Left ventricle myocardium inferior (tissue), 1 donor: ENCODE data around the gene SAMD3. TPM values are rescaled to one million over a fixed set of nuclear protein-coding genes. Genes with fewer than 3 reads are reported as not detected.
"Not testable (repeated sequence)": the region's sequence is repeated elsewhere in the genome, so short reads cannot be mapped to it uniquely, and the experiment has no call there.

Experiments used
- DNase-seq: peaks from one replicate; pipeline ENCODE4 v3.0.0-alpha.2; 2020
- H3K27ac ChIP-seq: fragments of 200-600 bp; replicated peaks from 2 replicates; pipeline ENCODE4 v1.8.0; 2021
- H3K27me3 ChIP-seq: fragments of 200-600 bp; 2 replicates; pipeline ENCODE4 v1.8.0; 2021; ENCODE audit warnings: low read depth
- H3K36me3 ChIP-seq: fragments of 200-600 bp; 2 replicates; pipeline ENCODE4 v1.8.0; 2021
- H3K4me1 ChIP-seq: fragments of 200-600 bp; 2 replicates; pipeline ENCODE4 v1.8.0; 2021
- H3K4me3 ChIP-seq: fragments of 200-600 bp; 2 replicates; pipeline ENCODE4 v1.8.0; 2021; ENCODE audit warnings: mild to moderate bottlenecking, moderate library complexity
- H3K9me3 ChIP-seq: fragments of 200-600 bp; replicated peaks from 2 replicates; pipeline ENCODE4 v1.8.0; 2021
- CTCF ChIP-seq: fragments of 200-600 bp; IDR thresholded peaks from 2 replicates; pipeline ENCODE4 v1.8.0; 2021; ENCODE audit warnings: antibody characterized with exemption, mild to moderate bottlenecking, borderline replicate concordance
- intact Hi-C: fragments of 100-400 bp; cut with micrococcal nuclease; formaldehyde crosslinking; loops from one replicate; pipeline ENCODE4 v1.11.0; 2022
- total RNA-seq: library from RNA; stranded (reverse); fragmentation: NEBNext Ultra II Directional; extraction: Animal tissue kit (Norgen Biotek cat#: 25700); gene quantifications from one replicate; pipeline ENCODE4 v1.2.1, GENCODE V29; 2021
- donor health status: DM: no; HTN: yes; CAD: no; lungs with severe emphysema.

SAMD3 gene
- total RNA-seq, 1 donor from 2014 or later = not detected

DNA sequence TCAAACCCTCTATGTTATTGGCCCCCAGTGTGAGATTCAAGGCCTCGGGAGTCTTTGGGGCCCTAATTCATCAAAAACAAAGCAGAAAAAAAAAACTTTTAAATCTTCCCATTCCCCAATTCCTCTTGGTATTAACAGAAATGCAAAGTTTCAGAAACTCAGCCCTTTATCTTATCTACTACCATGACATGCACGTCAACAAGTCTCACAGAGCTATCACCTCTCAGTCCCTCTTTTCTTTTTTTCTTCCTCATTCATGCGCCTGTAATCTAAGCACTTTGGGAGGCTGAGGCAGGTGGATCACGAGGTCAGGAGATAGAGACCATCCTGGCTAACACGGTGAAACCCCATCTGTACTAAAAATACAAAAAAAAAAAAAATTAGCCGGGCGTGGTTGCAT, 22.7 kb downstream of the SAMD3 start:
- Histone ChIP-seq H3K4me1 (no peaks in the 10 kb centered on the region), H3K4me3 (no peak overlapping the region), H3K27ac (no peak overlapping the region), H3K36me3 (no peaks in the 10 kb centered on the region), H3K9me3 (peaks cover 13% of the 10 kb centered on the region), H3K27me3 (no peaks in the 10 kb centered on the region)
- intact Hi-C loops = no loop called here
- no peak for TF ChIP-seq CTCF
- no peak for DNase-seq

DNA sequence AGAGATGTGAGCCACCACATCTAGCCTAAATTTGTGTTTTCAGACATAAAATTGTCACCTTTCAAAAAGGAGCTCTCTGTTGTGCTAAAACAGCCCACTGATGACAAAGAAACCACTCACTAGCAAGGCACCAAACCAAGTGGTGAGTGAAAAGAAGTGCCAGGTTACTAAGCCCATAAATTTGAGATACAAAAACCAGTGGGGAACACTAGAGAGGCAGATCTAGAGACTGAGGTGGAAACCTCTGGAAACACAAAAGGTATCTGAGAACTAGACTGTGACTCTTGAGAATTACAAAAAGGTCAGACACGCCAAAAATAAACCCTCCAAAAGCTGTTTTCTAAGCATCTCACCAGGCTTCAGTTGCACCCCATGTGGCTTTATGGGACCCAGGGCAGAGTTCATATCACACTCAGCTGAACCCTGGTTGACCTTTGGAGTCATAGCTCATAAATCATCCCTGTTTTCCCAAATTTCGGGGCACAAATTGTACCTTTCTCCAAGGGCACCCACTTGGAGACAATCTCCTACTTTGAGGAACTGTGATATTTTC, 24.2 kb downstream of the SAMD3 start:
- Histone ChIP-seq H3K36me3 (no peaks in the 10 kb centered on the region), H3K27me3 (no peaks in the 10 kb centered on the region), H3K4me3 (no peak overlapping the region), H3K4me1 (no peaks in the 10 kb centered on the region), H3K9me3 (peaks cover 13% of the 10 kb centered on the region), H3K27ac (no peak overlapping the region)
- no peak for DNase-seq
- intact Hi-C loops = no loop called here
- TF ChIP-seq CTCF = no peak

DNA sequence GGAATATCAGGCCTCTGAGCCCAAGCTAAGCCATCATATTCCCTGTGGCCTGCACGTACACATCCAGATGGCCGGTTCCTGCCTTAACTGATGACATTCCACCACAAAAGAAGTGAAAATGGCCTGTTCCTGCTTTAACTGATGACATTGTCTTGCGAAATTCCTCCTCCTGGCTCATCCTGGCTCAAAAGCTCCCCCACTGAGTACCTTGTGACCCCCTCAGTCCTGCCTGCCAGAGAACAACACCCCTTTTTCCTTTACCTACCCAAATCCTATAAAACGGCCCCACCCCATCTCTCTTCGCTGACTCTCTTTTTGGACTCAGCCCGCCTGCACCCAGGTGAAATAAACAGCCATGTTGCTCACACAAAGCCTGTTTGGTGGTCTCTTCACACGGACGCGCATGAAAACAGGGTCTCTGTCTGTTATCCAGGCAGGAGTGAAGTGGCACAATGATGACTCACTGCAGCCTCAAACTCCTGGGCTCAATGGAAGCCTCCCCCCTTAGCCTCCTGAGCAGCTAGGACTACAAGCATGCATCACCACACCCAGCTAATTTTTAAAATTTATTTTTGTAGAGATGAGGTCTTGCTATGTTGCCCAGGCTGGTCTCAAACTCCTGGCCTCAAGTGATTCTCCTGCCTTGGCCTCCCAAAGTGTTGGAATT, 24.8 kb downstream of the SAMD3 start:
- peaks cover 13% of the 10 kb centered on the region for H3K9me3 ChIP-seq
- H3K4me3 ChIP-seq, H3K36me3 ChIP-seq, H3K4me1 ChIP-seq, DNase-seq, H3K27ac ChIP-seq, H3K27me3 ChIP-seq, intact Hi-C loops: not testable (repeated sequence)

DNA sequence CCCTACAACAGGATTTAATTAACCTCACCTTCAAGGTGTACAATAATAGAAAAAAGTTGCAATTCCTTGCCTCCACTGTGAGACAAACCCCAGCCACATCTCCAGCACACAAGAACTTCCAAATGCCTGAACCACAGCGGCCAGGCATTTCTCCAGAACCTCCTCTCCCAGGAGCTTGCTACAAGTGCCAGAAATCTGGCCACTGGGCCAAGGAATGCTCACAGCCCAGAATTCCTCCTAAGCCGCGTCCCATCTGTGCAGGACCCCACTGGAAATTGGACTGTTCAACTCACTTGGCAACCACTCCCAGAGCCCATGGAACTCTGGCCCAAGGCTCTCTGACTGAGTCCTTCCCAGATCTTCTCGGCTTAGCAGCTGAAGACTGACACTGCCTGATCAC, 28.3 kb downstream of the SAMD3 start:
- DNase-seq = peak; percentile 55
- H3K4me3 ChIP-seq, H3K9me3 ChIP-seq, intact Hi-C loops, H3K27me3 ChIP-seq, H3K27ac ChIP-seq, H3K36me3 ChIP-seq, H3K4me1 ChIP-seq: not testable (repeated sequence)

- Histone ChIP-seq H3K27me3 (no peaks in the 10 kb centered on the region), H3K4me1 (no peaks in the 10 kb centered on the region), H3K36me3 (no peaks in the 10 kb centered on the region), H3K4me3 (no peak overlapping the region), H3K27ac (no peak overlapping the region), H3K9me3 (no peaks in the 10 kb centered on the region)
- no peak for DNase-seq
- intact Hi-C loops = no loop called here
- no peak for TF ChIP-seq CTCF
Observed at GRCh38 chr6:130190701-130191690, 31.8 kb downstream of the SAMD3 start.

GRCh38 chr6:130189531-130190397, 33.0 kb downstream of the SAMD3 start:
- H3K9me3 ChIP-seq = no peaks in the 10 kb centered on the region
- H3K27ac ChIP-seq = no peak overlapping the region
- DNase-seq = no peak
- H3K27me3 ChIP-seq = no peaks in the 10 kb centered on the region
- H3K36me3 ChIP-seq = no peaks in the 10 kb centered on the region
- no peaks in the 10 kb centered on the region for H3K4me1 ChIP-seq
- no peak overlapping the region for H3K4me3 ChIP-seq
- no peak for TF ChIP-seq CTCF
- intact Hi-C loops = no loop called here
